GM12891 (cell line): Measurements from ENCODE around the gene HTR4.

Experiments
- POLR2A ChIP-seq: IDR thresholded peaks from 2 replicates; pipeline ENCODE4 v1.6.1; 2011; ENCODE audit warnings: low read depth, low read length, control low read depth
- POLR2AphosphoS5 ChIP-seq: IDR thresholded peaks from 2 replicates; pipeline ENCODE4 v1.6.1; 2011; ENCODE audit warnings: low read depth, low read length, control low read depth

DNA sequence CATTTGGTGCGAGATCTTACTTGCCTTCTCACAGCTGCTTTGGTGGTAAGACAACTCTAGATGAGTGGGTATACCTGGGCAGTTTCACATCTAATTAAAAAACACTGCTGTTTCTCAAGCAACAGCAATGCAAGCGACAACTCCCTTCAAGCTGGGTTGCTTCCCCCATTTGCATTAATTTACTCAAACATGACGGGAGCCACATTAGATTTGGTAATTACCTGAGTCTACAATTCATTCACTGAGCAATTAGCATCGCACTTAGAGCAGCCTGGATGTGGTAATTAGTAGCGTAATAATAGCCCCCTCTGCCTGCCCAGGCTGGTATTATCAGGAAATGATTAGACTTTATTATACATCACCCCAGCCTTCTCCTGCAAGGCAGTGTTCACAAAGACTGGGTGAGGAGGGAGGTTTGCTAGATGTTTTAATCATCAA, 197.1 kb downstream of the HTR4 start:
- no peak for TF ChIP-seq POLR2A
- TF ChIP-seq POLR2AphosphoS5 = no peak
